ENCODE data around the gene SIX4. TPM values are rescaled to one million over a fixed set of nuclear protein-coding genes. Genes with fewer than 3 reads are reported as not detected.

Gene SIX4
- total RNA-seq, 1 donor from 2014 or later, result 0.69 TPM

- DNase-seq (peak; percentile 76), ATAC-seq (peak; percentile 57)
- no peaks in the 10 kb centered on the region for H3K9me3 ChIP-seq
- no peak overlapping the region for H3K27ac ChIP-seq
- intact Hi-C loops (cut with DNase I), result no loop called here
- H3K4me3 ChIP-seq, result peak overlapping the region; percentile 68
- peak; percentile 25 for TF ChIP-seq CTCF (IDR thresholded peaks at IDR 0.05)
- no peaks in the 10 kb centered on the region for H3K36me3 ChIP-seq
- H3K27me3 ChIP-seq, result peaks cover 31% of the 10 kb centered on the region
- peaks cover 16% of the 10 kb centered on the region for H3K4me1 ChIP-seq
These were observed 2.6 kb downstream of the SIX4 start for GRCh38 chr14:60721326-60722106.

GRCh38 chr14:60720962-60721325, 3.2 kb downstream of the SIX4 start:
- DNase-seq (no peak), ATAC-seq (no peak)
- Histone ChIP-seq H3K4me3 (no peak overlapping the region), H3K9me3 (no peaks in the 10 kb centered on the region), H3K4me1 (peaks cover 16% of the 10 kb centered on the region), H3K27me3 (peaks cover 26% of the 10 kb centered on the region), H3K27ac (no peak overlapping the region), H3K36me3 (no peaks in the 10 kb centered on the region)
- intact Hi-C loops (cut with DNase I), result no loop called here
- no peak for TF ChIP-seq CTCF (IDR thresholded peaks at IDR 0.05)

GRCh38 chr14:60720391-60720790, 3.8 kb downstream of the SIX4 start:
- Histone ChIP-seq H3K27ac (no peak overlapping the region), H3K4me3 (no peak overlapping the region), H3K27me3 (peaks cover 22% of the 10 kb centered on the region), H3K4me1 (peaks cover 16% of the 10 kb centered on the region), H3K9me3 (no peaks in the 10 kb centered on the region), H3K36me3 (no peaks in the 10 kb centered on the region)
- no peak for ATAC-seq
- intact Hi-C loops (cut with DNase I), result no loop called here
- no peak for TF ChIP-seq CTCF (IDR thresholded peaks at IDR 0.05)
- DNase-seq, result no peak

- TF ChIP-seq CTCF (IDR thresholded peaks at IDR 0.05), result no peak
- DNase-seq (no peak), ATAC-seq (no peak)
- H3K36me3 ChIP-seq, result no peaks in the 10 kb centered on the region
- H3K27me3 ChIP-seq, result peaks cover 6% of the 10 kb centered on the region
- no peak overlapping the region for H3K4me3 ChIP-seq
- H3K27ac ChIP-seq, result no peak overlapping the region
- no peaks in the 10 kb centered on the region for H3K9me3 ChIP-seq
- intact Hi-C loops (cut with DNase I), result no loop called here
- no peaks in the 10 kb centered on the region for H3K4me1 ChIP-seq
These were observed 10.6 kb downstream of the SIX4 start for GRCh38 chr14:60713513-60713912.

GRCh38 chr14:60710494-60710893, 13.7 kb downstream of the SIX4 start:
- no peak for DNase-seq
- intact Hi-C loops (cut with DNase I), result no loop called here
- no peaks in the 10 kb centered on the region for H3K36me3 ChIP-seq

More at GRCh38 chr14:60710494-60710893, 13.7 kb downstream of the SIX4 start:
- Histone ChIP-seq H3K27me3 (peaks cover 6% of the 10 kb centered on the region), H3K27ac (no peak overlapping the region), H3K4me3 (no peak overlapping the region), H3K9me3 (no peaks in the 10 kb centered on the region), H3K4me1 (no peaks in the 10 kb centered on the region)
- ATAC-seq, result no peak
- TF ChIP-seq CTCF (IDR thresholded peaks at IDR 0.05), result no peak
